B cell (primary cell): ENCODE data around the gene RFX4. TPM values are rescaled to one million over a fixed set of nuclear protein-coding genes. Genes with fewer than 3 reads are reported as not detected.

Experiments used
- ATAC-seq: fragments of 200-7000 bp; cut with Tn5 transposase; one replicate; pipeline ENCODE4 v1.10.0; 2021; ENCODE audit warnings: low read depth, mild to moderate bottlenecking, moderate number of reproducible peaks, moderate library complexity
- CTCF ChIA-PET: fragments of 350-600 bp; sonication (Branson Sonifier 250); formaldehyde crosslinking; loops from one replicate; lab custom pipeline; 2021; ENCODE audit warnings: antibody characterized with exemption, inconsistent platforms; lab: Charles Lee
- POLR2A ChIA-PET: fragments of 350-600 bp; sonication (Branson Sonifier 250); formaldehyde crosslinking; loops from one replicate; lab custom pipeline; 2021; ENCODE audit warnings: antibody characterized with exemption; lab: Charles Lee
- DNase-seq: peaks from one replicate; pipeline ENCODE4 v3.0.0; 2013
- H2AFZ ChIP-seq: 2 replicates; pipeline ENCODE4 v1.6.1; 2012; ENCODE audit warnings: mild to moderate bottlenecking, low read depth, low read length; ENCODE audit not compliant: insufficient read depth, poor library complexity, severe bottlenecking
- H3K27ac ChIP-seq, 2 donors: 1 replicate in 1 of 2; 2 replicates in 1 of 2; pipeline ENCODE4 v1.5.1; 2012 to 2013; ENCODE audit warnings: low read length in 2 of 2, mild to moderate bottlenecking in 2 of 2, moderate library complexity in 1 of 2
- H3K27me3 ChIP-seq, 4 experiments: fragments of 200-600 bp in 1 of 4; sonication (generic) in 1 of 4; replicated peaks in 1 of 4; 1 replicate in 2 of 4; 2 replicates in 2 of 4; pipeline versions ENCODE4 v1.6.1 to v1.7.0; 2013 to 2016; ENCODE audit warnings: low read length in 3 of 4, mild to moderate bottlenecking in 2 of 4, mixed read lengths in 1 of 4, moderate library complexity in 1 of 4; ENCODE audit not compliant: insufficient read depth in 4 of 4, control insufficient read depth in 3 of 4; ENCODE audit errors: control extremely low read depth in 1 of 4
- H3K36me3 ChIP-seq, 2 experiments: replicated peaks in 1 of 2; 1 replicate in 1 of 2; 2 replicates in 1 of 2; pipeline versions ENCODE4 v1.6.1 to v1.7.1; 2013; ENCODE audit warnings: low read length in 1 of 2; ENCODE audit not compliant: insufficient read depth in 2 of 2, control insufficient read depth in 1 of 2; ENCODE audit errors: control extremely low read depth in 1 of 2, extremely low read depth in 1 of 2
- H3K4me1 ChIP-seq, 2 donors: fragments of 200-600 bp in 1 of 2; sonication (generic) in 1 of 2; 1 replicate in 1 of 2; 2 replicates in 1 of 2; pipeline versions ENCODE4 v1.5.1 to v1.6.1; 2013 to 2017; ENCODE audit warnings: low read length in 2 of 2; ENCODE audit not compliant: control insufficient read depth in 2 of 2, insufficient read depth in 2 of 2
- H3K4me2 ChIP-seq: replicated peaks from 2 replicates; pipeline ENCODE3; 2012; ENCODE audit warnings: mild to moderate bottlenecking, low read depth, low read length; ENCODE audit not compliant: poor library complexity, severe bottlenecking
- H3K4me3 ChIP-seq, 5 experiments: fragments of 200-600 bp in 1 of 5; sonication (generic) in 1 of 5; 1 replicate in 3 of 5; 2 replicates in 2 of 5; pipeline versions ENCODE4 v1.5.1 to v1.7.0; 2011 to 2016; ENCODE audit warnings: low read length in 4 of 5, mild to moderate bottlenecking in 4 of 5, low read depth in 2 of 5, control low read depth in 1 of 5, moderate library complexity in 1 of 5; ENCODE audit not compliant: insufficient read depth in 1 of 5; ENCODE audit errors: control extremely low read depth in 1 of 5, extremely low read depth in 1 of 5
- H3K79me2 ChIP-seq: fragments of 200-600 bp; sonication (generic); one replicate; pipeline ENCODE4 v1.6.0; 2016; ENCODE audit warnings: low read length; ENCODE audit not compliant: control insufficient read depth, insufficient read depth
- H3K9ac ChIP-seq: fragments of 200-600 bp; sonication (generic); 2 replicates; pipeline ENCODE4 v1.6.1; 2017; ENCODE audit warnings: mild to moderate bottlenecking, low read length, moderate library complexity
- H3K9me3 ChIP-seq, 3 donors: one replicate each; pipeline versions ENCODE4 v1.6.1 to v1.7.1; 2013; ENCODE audit warnings: low read length in 2 of 3; ENCODE audit not compliant: control insufficient read depth in 2 of 3, insufficient read depth in 1 of 3; ENCODE audit errors: control extremely low read depth in 1 of 3
- H4K20me1 ChIP-seq: 2 replicates; pipeline ENCODE4 v1.6.0; 2012; ENCODE audit warnings: mild to moderate bottlenecking, low read length; ENCODE audit not compliant: insufficient read depth, control insufficient read depth, poor library complexity, severe bottlenecking
- H3K27ac Mint-ChIP-seq: one replicate; pipeline ENCODE4 v1.8.0; 2021; ENCODE audit warnings: mixed read lengths
- H3K27me3 Mint-ChIP-seq: one replicate; pipeline ENCODE4 v1.8.0; 2021; ENCODE audit warnings: mixed read lengths
- H3K4me1 Mint-ChIP-seq: one replicate; pipeline ENCODE4 v1.8.0; 2021; ENCODE audit warnings: mixed read lengths
- H3K4me3 Mint-ChIP-seq: one replicate; pipeline ENCODE4 v1.8.0; 2021; ENCODE audit warnings: mixed read lengths
- H3K9me3 Mint-ChIP-seq: one replicate; pipeline ENCODE4 v1.8.0; 2022; ENCODE audit warnings: mixed read lengths; ENCODE audit not compliant: insufficient read depth
- CTCF ChIP-seq: fragments of 200-600 bp; IDR thresholded peaks from one replicate; pipeline ENCODE4 v1.8.0; 2022; ENCODE audit warnings: antibody characterized with exemption, mild to moderate bottlenecking
- EZH2 ChIP-seq: IDR thresholded peaks from 2 replicates; pipeline ENCODE4 v1.6.1; 2012; ENCODE audit warnings: borderline replicate concordance, low read depth, mild to moderate bottlenecking, moderate library complexity, low read length; ENCODE audit not compliant: insufficient read depth, poor library complexity, severe bottlenecking
- WGBS: methylation state at CpG from one replicate; pipeline ENCODE4 v1.1.5; 2013; ENCODE audit warnings: missing lambda C conversion rate; ENCODE audit not compliant: insufficient coverage; 5-methylcytosine and 5-hydroxymethylcytosine counted together
- intact Hi-C: fragments of 100-400 bp; cut with micrococcal nuclease; formaldehyde crosslinking; loops from one replicate; pipeline ENCODE4 v1.10.0; 2022
- polyA plus RNA-seq: library from polyadenylated mRNA; depleted of rRNA; stranded (reverse); fragments of >200 nt; gene quantifications from 2 replicates; pipeline ENCODE4 v1.2.3, GENCODE V29; 2012
- total RNA-seq, 2 donors: library from RNA; stranded (reverse); fragments of 120-200 nt in 1 of 2; gene quantifications; 1 replicate in 1 of 2; 2 replicates in 1 of 2; pipeline versions ENCODE4 v1.2.3 to v1.2.4, GENCODE V29; 2013 to 2022

RFX4 gene
- total and polyA plus RNA-seq, 2 donors (not counting 1 experiment from before 2014, with no cell fraction given): not detected

- ChIA-PET CTCF (no interaction called here), POLR2A (no interaction called here)
- ATAC-seq: no peak
- no peak for TF ChIP-seq CTCF
- no peak for TF ChIP-seq EZH2
- no peak overlapping the region for H3K27ac ChIP-seq
- intact Hi-C loops: no loop called here
- no peak overlapping the region for H2AFZ ChIP-seq
- no peak for DNase-seq
- Mint-ChIP-seq H3K9me3 (no peaks in the 10 kb centered on the region), H3K27me3 (peaks cover 28% of the 10 kb centered on the region), H3K4me1 (peaks cover 18% of the 10 kb centered on the region), H3K27ac (no peak overlapping the region), H3K4me3 (no peak overlapping the region)
- no peaks in the 10 kb centered on the region for H3K79me2 ChIP-seq
- no peak overlapping the region for H3K4me3 ChIP-seq
- H3K4me1 ChIP-seq: peaks cover 20 to 21% of the 10 kb centered on the region in 2 donors
- H3K4me2 ChIP-seq: no peak overlapping the region
- H3K9ac ChIP-seq: no peak overlapping the region
- H3K27me3 ChIP-seq: peaks cover 0 to 11% (median 0%) of the 10 kb centered on the region in 4 experiments
- no peaks in the 10 kb centered on the region for H3K9me3 ChIP-seq
- H4K20me1 ChIP-seq: no peaks in the 10 kb centered on the region
- no peaks in the 10 kb centered on the region for H3K36me3 ChIP-seq
These were observed 181.4 kb downstream of the RFX4 start for GRCh38 chr12:106764220-106764619.

- Histone ChIP-seq H3K79me2 (no peaks in the 10 kb centered on the region), H4K20me1 (no peaks in the 10 kb centered on the region), H3K4me2 (no peak overlapping the region), H3K36me3 (no peaks in the 10 kb centered on the region), H3K27me3 (peaks cover 0 to 11% (median 2%) of the 10 kb centered on the region in 4 experiments), H3K27ac (no peak overlapping the region), H3K4me3 (no peak overlapping the region), H3K4me1 (peaks cover 15% of the 10 kb centered on the region in 2 donors), H2AFZ (no peak overlapping the region), H3K9ac (no peak overlapping the region), H3K9me3 (no peaks in the 10 kb centered on the region)
- Mint-ChIP-seq H3K27ac (no peak overlapping the region), H3K4me1 (peaks cover 14% of the 10 kb centered on the region), H3K4me3 (no peak overlapping the region), H3K27me3 (peaks cover 34% of the 10 kb centered on the region), H3K9me3 (no peaks in the 10 kb centered on the region)
- intact Hi-C loops: no loop called here
- ATAC-seq: no peak
- TF ChIP-seq CTCF: no peak
- no peak for TF ChIP-seq EZH2
- WGBS: 94% methylated on average over 3 of the region's 3 CpGs
- DNase-seq: no peak
- CTCF ChIA-PET: interaction anchor here (0.7 kb wide), 1 partner anchor 69 kb away, joined by 3 read pairs; no protein-coding TSS in a partner anchor
- POLR2A ChIA-PET: no interaction called here
These were observed 181.9 kb downstream of the RFX4 start for GRCh38 chr12:106764738-106765137.
